ENCODE measurements around the gene SORCS2.

- TF ChIP-seq CTCF (IDR thresholded peaks at IDR 0.05; ENCODE audit: insufficient read depth, low read depth, low read length): no peak
- no peak for TF ChIP-seq EZH2 (IDR thresholded peaks at IDR 0.05; ENCODE audit: insufficient read depth, low read length)
These were observed 331.8 kb downstream of the SORCS2 start for GRCh38 chr4:7524064-7524682.

All from astrocyte (in vitro differentiated cells and primary cell).